Activated CD4-positive, alpha-beta T cell treated with anti-CD3 and anti-CD28 coated beads, Interleukin-2, amount 10 ng/mL, durations not matched to agents 7 days and 5 days (primary cell): Measurements from ENCODE around the gene CAV3. TPM values are rescaled to one million over a fixed set of nuclear protein-coding genes. Genes with fewer than 3 reads are reported as not detected.

Experiments used
- CTCF ChIA-PET: fragments of 350-600 bp; sonication (Branson Sonifier 250); formaldehyde crosslinking; loops from one replicate; lab custom pipeline; 2021; ENCODE audit warnings: antibody characterized with exemption; lab: Charles Lee
- POLR2A ChIA-PET: fragments of 350-600 bp; sonication (Branson Sonifier 250); formaldehyde crosslinking; loops from one replicate; lab custom pipeline; 2021; ENCODE audit warnings: antibody characterized with exemption; lab: Charles Lee
- DNase-seq: peaks from one replicate; pipeline ENCODE4 v3.0.0-alpha.2; 2020
- H3K27ac Mint-ChIP-seq: one replicate; pipeline ENCODE4 v1.8.0; 2021; ENCODE audit warnings: mild to moderate bottlenecking, moderate library complexity, mixed read lengths
- H3K27me3 Mint-ChIP-seq: one replicate; pipeline ENCODE4 v1.8.0; 2021; ENCODE audit warnings: mixed read lengths
- H3K36me3 Mint-ChIP-seq: one replicate; pipeline ENCODE4 v1.8.0; 2021; ENCODE audit warnings: low read depth, mixed read lengths
- H3K4me1 Mint-ChIP-seq: one replicate; pipeline ENCODE4 v1.8.0; 2021; ENCODE audit warnings: mixed read lengths
- H3K4me3 Mint-ChIP-seq: one replicate; pipeline ENCODE4 v1.8.0; 2021; ENCODE audit warnings: mild to moderate bottlenecking, moderate library complexity, mixed read lengths
- H3K9me3 Mint-ChIP-seq: one replicate; pipeline ENCODE4 v1.8.0; 2021; ENCODE audit warnings: mixed read lengths
- total RNA-seq, 2 experiments: library from RNA; stranded (reverse); gene quantifications; one replicate each; pipeline ENCODE4 v1.2.3, GENCODE V29; 2021

CAV3 gene
- total RNA-seq, 2 experiments from 2014 or later = not detected

DNA sequence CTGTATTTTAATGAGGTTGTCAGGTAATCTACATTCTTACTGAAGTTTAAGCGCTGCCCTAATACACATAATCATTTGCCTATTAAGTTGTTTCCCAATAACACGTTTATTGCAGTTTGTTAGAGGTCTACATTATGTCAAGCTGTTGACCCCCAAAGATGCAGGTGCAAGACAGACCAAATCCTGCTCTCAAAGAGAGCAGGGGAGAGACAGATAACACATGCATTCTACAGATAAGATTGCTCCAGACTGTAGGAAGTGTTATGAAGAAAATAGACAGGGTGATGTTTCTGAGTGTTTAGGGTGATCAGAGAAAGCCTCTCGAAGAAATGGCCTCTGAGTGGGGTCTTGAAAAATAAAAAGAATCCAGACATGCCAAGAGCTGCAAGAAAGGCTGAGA, 60.6 kb downstream of the CAV3 start:
- no peak for DNase-seq
- Mint-ChIP-seq H3K27me3 (peaks cover 1% of the 10 kb centered on the region), H3K27ac (no peak overlapping the region), H3K36me3 (no peaks in the 10 kb centered on the region), H3K9me3 (peaks cover 4% of the 10 kb centered on the region), H3K4me1 (no peaks in the 10 kb centered on the region), H3K4me3 (no peak overlapping the region)
- ChIA-PET POLR2A (no interaction called here), CTCF (interaction anchor here (1.5 kb wide), 1 partner anchor 17 kb away, joined by 3 read pairs; no protein-coding TSS in a partner anchor)

Other genes with a start within 250 kb of the CAV3 start
- gene LMCD1, start 232.0 kb upstream of the CAV3 start, total RNA-seq = 1 to 10 TPM in 1 of 2 experiments, under 1 TPM in 1; 0.99 to 1.1 TPM
- not detected for gene SSUH2, start 89.0 kb upstream of the CAV3 start, total RNA-seq
- under 1 TPM; 0.65 to 0.82 TPM for gene OXTR, start 35.8 kb downstream of the CAV3 start, total RNA-seq
- 10 to 100 TPM; 29.9 to 38.3 TPM for gene RAD18, start 229.7 kb downstream of the CAV3 start, total RNA-seq